Activated naive CD4-positive, alpha-beta T cell treated with anti-CD3 and anti-CD28 coated beads, Interleukin-2, amount 50 U/mL, for 24 hours (primary cell): Measurements from ENCODE around the gene TOMM20.

ENCODE experiments used
- H3K27ac Mint-ChIP-seq: one replicate; pipeline ENCODE4 v1.8.0; 2021; ENCODE audit warnings: mild to moderate bottlenecking, mixed read lengths
- H3K27me3 Mint-ChIP-seq: one replicate; pipeline ENCODE4 v1.8.0; 2021; ENCODE audit warnings: mixed read lengths
- H3K36me3 Mint-ChIP-seq: one replicate; pipeline ENCODE4 v1.8.0; 2021; ENCODE audit warnings: mixed read lengths
- H3K4me1 Mint-ChIP-seq: one replicate; pipeline ENCODE4 v1.8.0; 2021; ENCODE audit warnings: mixed read lengths
- H3K4me3 Mint-ChIP-seq: one replicate; pipeline ENCODE4 v1.8.0; 2021; ENCODE audit warnings: mild to moderate bottlenecking, mixed read lengths
- H3K9me3 Mint-ChIP-seq: one replicate; pipeline ENCODE4 v1.8.0; 2021; ENCODE audit warnings: mixed read lengths

The TOMM20 gene

GRCh38 chr1:235122348-235122747, 6.3 kb downstream of the TOMM20 start:
- Mint-ChIP-seq H3K4me1 (peaks cover 56% of the 10 kb centered on the region), H3K36me3 (peaks cover 25% of the 10 kb centered on the region), H3K4me3 (peak overlapping the region; percentile 64), H3K9me3 (no peaks in the 10 kb centered on the region), H3K27ac (peak overlapping the region; percentile 89), H3K27me3 (no peaks in the 10 kb centered on the region)

- no peaks in the 10 kb centered on the region for H3K9me3 Mint-ChIP-seq
- peaks cover 7% of the 10 kb centered on the region for H3K4me1 Mint-ChIP-seq
- H3K27me3 Mint-ChIP-seq: no peaks in the 10 kb centered on the region
- H3K36me3 Mint-ChIP-seq: peaks cover 23% of the 10 kb centered on the region
- no peak overlapping the region for H3K4me3 Mint-ChIP-seq
- H3K27ac Mint-ChIP-seq: no peak overlapping the region
Observed at GRCh38 chr1:235113183-235113917, 15.3 kb downstream of the TOMM20 start.

GRCh38 chr1:235112297-235113182, 16.1 kb downstream of the TOMM20 start:
- Mint-ChIP-seq H3K4me1 (peaks cover 7% of the 10 kb centered on the region), H3K27ac (peak overlapping the region; percentile 41), H3K9me3 (no peaks in the 10 kb centered on the region), H3K36me3 (peaks cover 23% of the 10 kb centered on the region), H3K27me3 (no peaks in the 10 kb centered on the region), H3K4me3 (no peak overlapping the region)

- H3K27ac Mint-ChIP-seq: no peak overlapping the region
- H3K4me3 Mint-ChIP-seq: no peak overlapping the region
- no peaks in the 10 kb centered on the region for H3K9me3 Mint-ChIP-seq
- H3K27me3 Mint-ChIP-seq: no peaks in the 10 kb centered on the region
- peaks cover 27% of the 10 kb centered on the region for H3K36me3 Mint-ChIP-seq
- H3K4me1 Mint-ChIP-seq: peaks cover 17% of the 10 kb centered on the region
Observed at GRCh38 chr1:235111107-235111506, 17.5 kb downstream of the TOMM20 start.

- H3K27ac Mint-ChIP-seq: no peak overlapping the region
- no peak overlapping the region for H3K4me3 Mint-ChIP-seq
- H3K9me3 Mint-ChIP-seq: no peaks in the 10 kb centered on the region
- H3K4me1 Mint-ChIP-seq: peaks cover 30% of the 10 kb centered on the region
- H3K27me3 Mint-ChIP-seq: no peaks in the 10 kb centered on the region
- peaks cover 27% of the 10 kb centered on the region for H3K36me3 Mint-ChIP-seq
Observed at GRCh38 chr1:235108876-235109275, 19.8 kb downstream of the TOMM20 start.

GRCh38 chr1:235108185-235108593, 20.4 kb downstream of the TOMM20 start:
- no peak overlapping the region for H3K27ac Mint-ChIP-seq
- H3K4me3 Mint-ChIP-seq: no peak overlapping the region
- peaks cover 27% of the 10 kb centered on the region for H3K4me1 Mint-ChIP-seq
- no peaks in the 10 kb centered on the region for H3K27me3 Mint-ChIP-seq
- H3K36me3 Mint-ChIP-seq: peaks cover 22% of the 10 kb centered on the region
- H3K9me3 Mint-ChIP-seq: no peaks in the 10 kb centered on the region

DNA sequence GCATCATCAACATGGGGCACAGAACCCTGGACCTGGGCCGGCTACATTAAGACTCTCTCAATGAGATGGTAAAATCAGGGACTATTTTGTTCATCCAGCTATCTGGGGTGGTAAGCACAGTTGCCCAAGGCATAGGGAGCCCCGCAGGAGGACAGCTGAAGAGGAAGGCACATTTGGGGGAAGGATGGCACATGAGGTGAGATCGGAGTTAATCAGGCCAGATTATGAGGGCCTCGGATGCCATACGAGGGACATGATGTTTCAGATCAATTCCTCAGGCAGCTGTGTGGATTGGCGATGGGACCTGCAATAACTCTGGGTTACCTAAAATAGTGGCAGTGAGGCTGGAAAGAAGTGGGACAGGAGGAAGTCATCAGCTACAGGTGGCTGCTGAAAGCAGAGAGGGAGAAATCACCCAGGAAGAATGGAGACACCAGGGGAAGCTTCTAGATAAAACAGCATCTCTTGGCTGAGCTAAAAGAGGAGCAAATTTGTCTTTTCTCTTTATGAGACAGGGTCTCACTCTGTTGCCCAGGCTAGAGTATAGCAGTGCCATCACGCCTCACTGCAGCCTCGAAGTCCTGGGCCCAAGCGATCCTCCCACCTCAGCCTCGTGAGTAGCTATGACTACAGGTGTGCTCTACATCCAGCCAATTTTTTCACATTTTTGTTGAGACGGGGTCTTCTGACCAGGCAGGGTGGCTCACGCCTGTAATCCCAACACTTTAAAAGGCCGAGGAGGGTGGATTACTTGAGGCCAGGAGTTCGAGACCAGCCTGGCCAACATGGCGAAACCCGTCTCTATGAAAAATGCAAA, 21.1 kb downstream of the TOMM20 start:
- Mint-ChIP-seq H3K4me1 (peaks cover 33% of the 10 kb centered on the region), H3K36me3 (peaks cover 22% of the 10 kb centered on the region), H3K9me3 (no peaks in the 10 kb centered on the region), H3K4me3 (no peak overlapping the region), H3K27me3 (no peaks in the 10 kb centered on the region), H3K27ac (peak overlapping the region; percentile 49)

- Mint-ChIP-seq H3K36me3 (peaks cover 20% of the 10 kb centered on the region), H3K27ac (no peak overlapping the region), H3K9me3 (no peaks in the 10 kb centered on the region), H3K4me1 (peaks cover 39% of the 10 kb centered on the region), H3K4me3 (no peak overlapping the region), H3K27me3 (no peaks in the 10 kb centered on the region)
Observed at GRCh38 chr1:235106457-235106856, 22.2 kb downstream of the TOMM20 start.

- H3K27ac Mint-ChIP-seq: no peak overlapping the region
- H3K9me3 Mint-ChIP-seq: no peaks in the 10 kb centered on the region
- peak overlapping the region; percentile 23 for H3K4me3 Mint-ChIP-seq
- peaks cover 39% of the 10 kb centered on the region for H3K4me1 Mint-ChIP-seq
- no peaks in the 10 kb centered on the region for H3K27me3 Mint-ChIP-seq
- peaks cover 15% of the 10 kb centered on the region for H3K36me3 Mint-ChIP-seq
Observed at GRCh38 chr1:235105051-235106043, 23.3 kb downstream of the TOMM20 start.

- Mint-ChIP-seq H3K27ac (no peak overlapping the region), H3K9me3 (no peaks in the 10 kb centered on the region), H3K36me3 (peaks cover 4% of the 10 kb centered on the region), H3K4me3 (peak overlapping the region; percentile 11), H3K27me3 (no peaks in the 10 kb centered on the region), H3K4me1 (peaks cover 39% of the 10 kb centered on the region)
Observed at GRCh38 chr1:235102993-235103411, 25.6 kb downstream of the TOMM20 start.

GRCh38 chr1:235102259-235102582, 26.4 kb downstream of the TOMM20 start:
- no peaks in the 10 kb centered on the region for H3K27me3 Mint-ChIP-seq
- peaks cover 37% of the 10 kb centered on the region for H3K4me1 Mint-ChIP-seq
- no peak overlapping the region for H3K27ac Mint-ChIP-seq
- H3K9me3 Mint-ChIP-seq: no peaks in the 10 kb centered on the region
- no peak overlapping the region for H3K4me3 Mint-ChIP-seq
- H3K36me3 Mint-ChIP-seq: peaks cover 1% of the 10 kb centered on the region

GRCh38 chr1:235101558-235102258, 26.9 kb downstream of the TOMM20 start:
- H3K27me3 Mint-ChIP-seq: no peaks in the 10 kb centered on the region
- peaks cover 33% of the 10 kb centered on the region for H3K4me1 Mint-ChIP-seq
- H3K4me3 Mint-ChIP-seq: no peak overlapping the region
- no peaks in the 10 kb centered on the region for H3K9me3 Mint-ChIP-seq
- no peak overlapping the region for H3K27ac Mint-ChIP-seq
- H3K36me3 Mint-ChIP-seq: no peaks in the 10 kb centered on the region

GRCh38 chr1:235100194-235100772, 28.4 kb downstream of the TOMM20 start:
- Mint-ChIP-seq H3K27me3 (no peaks in the 10 kb centered on the region), H3K4me3 (no peak overlapping the region), H3K4me1 (peaks cover 29% of the 10 kb centered on the region), H3K9me3 (no peaks in the 10 kb centered on the region), H3K36me3 (no peaks in the 10 kb centered on the region), H3K27ac (no peak overlapping the region)

- Mint-ChIP-seq H3K27me3 (no peaks in the 10 kb centered on the region), H3K9me3 (no peaks in the 10 kb centered on the region), H3K27ac (no peak overlapping the region), H3K4me3 (no peak overlapping the region), H3K4me1 (peaks cover 18% of the 10 kb centered on the region), H3K36me3 (no peaks in the 10 kb centered on the region)
Observed at GRCh38 chr1:235098991-235099390, 29.6 kb downstream of the TOMM20 start.
